SIG-M5 treated with dmso at 0.1 percent for 504 hours (cell line): ENCODE data around the gene RELL1.

Experiments used
- DNase-seq: peaks from one replicate; lab custom pipeline; 2025; ENCODE audit not compliant: unreplicated experiment; lab: John Stamatoyannopoulos, UW

The RELL1 gene

DNA sequence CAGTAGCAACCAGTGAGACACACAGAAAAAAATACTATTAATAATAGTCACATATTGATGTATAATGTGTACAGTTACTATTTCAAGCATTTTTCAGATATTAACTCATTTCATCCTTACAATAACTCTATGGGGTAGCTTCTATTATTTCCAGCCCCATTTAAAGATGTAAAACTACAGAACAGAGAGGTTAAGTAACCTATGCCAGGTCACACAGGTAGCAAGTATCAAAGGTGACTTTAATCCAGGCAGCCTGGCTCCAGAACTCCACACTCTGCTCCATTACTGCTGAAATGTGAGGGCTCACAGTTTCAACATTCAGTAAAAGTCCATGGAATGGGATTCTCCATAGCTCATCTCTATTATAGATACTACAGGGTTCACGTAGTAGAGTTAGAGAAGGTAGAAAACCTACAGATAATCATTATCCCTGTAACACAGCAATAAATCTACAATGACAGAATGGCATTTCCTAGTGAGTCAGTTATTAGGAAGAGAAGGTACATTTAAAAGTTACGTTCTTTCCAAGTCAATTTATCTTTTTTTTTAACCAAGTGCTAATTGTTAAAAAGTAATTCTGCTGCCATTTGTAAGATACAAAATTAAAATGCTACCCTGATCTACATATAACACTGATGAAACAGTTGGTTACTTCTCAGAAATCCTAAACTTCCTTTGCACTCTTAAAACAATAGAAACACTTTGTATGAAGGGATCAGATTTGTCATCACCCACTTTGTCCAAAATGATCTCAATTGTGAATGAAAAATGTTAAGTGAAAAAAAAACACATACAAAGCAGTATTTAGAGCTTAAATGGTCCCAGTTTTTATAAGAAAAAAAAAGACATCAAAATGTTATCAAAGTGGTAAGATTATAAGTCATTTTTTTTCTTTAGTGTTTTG is 18.7 kb downstream of the RELL1 start:
- no peak for DNase-seq

DNA sequence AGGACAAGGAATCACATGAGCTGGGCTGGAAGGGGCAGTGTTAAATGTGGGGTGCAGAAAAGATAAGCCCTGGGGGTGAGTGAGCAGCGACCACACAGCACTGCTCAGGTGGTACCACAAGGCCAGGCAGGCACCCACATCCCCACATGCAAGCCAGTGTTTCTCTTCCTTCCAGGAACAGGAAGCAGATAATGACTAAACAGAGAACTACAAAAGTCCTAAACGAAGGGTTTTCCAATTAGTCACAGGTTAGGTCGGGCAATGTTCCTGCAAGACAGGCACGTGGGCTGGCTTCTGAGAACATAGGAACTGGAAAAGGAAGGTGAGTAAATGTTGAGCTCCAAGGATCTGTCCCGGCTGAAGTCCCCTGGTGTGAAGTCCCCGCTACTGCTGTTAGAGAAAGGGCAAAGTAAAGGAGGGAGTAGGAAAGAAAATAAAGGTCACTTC is 19.5 kb downstream of the RELL1 start:
- no peak for DNase-seq

DNA sequence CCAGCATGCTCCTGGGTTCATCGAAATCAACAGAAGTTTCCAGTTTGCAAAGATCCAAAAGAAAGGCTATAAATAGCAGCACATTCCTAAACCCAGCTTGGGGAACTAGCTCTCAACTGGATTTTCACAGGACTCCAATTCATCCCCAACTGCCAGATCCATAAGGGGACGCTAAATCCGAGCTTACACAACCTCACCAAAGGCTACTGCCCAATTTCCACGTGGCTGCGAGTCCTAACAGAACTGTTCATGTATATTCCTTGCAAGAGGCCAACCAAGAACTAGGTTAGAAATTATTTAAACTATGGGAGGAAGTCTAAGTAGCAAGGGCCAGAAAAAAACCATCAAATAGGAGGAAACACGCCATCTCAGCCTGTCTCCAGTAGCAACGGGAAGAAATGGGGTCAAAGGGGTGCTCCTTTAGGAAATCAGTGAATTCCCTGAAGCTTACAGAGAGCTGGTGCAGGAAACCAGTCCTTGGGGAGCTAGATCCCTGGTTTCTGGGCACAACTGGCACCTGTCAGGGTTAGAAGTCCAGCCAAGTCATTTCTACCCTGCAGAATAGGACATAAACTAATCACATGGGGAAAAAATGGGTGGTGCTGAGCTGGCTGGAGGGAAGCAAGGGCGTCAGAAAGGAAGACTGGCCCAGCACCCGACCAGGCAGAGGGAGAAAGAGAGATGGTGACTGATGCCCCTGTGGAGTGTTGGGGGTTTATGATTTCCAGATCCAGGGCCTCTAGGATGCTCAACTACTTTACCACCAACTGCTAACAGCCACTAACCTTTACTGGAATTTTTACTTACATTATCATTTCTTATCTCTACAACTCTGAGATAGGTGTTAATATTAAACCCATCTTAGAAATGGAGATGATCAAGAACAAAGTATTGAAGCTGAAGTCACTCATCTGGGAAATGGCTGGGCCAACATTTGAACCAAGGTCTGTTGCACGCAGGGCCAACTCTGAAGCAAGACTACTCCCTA is 20.5 kb downstream of the RELL1 start:
- DNase-seq, result no peak

DNA sequence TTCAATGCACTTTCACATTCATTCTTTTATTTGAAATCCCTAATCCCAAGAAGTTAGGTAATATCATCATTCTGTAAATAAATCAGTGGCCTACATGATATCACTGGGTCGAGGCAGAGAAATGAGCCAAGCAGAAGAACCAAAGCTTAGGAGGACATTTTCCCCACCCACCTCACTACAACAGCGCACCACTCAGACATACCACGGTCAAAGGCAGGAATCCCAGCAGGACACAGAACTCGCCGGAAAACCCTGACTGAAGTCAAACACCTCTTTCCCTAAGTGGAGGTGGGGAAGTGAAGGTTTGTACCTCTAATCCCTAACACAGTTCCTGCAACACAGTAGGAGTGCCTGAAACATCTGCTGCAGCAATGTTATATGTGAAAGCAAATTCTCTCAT is 21.5 kb downstream of the RELL1 start:
- DNase-seq, result no peak

DNA sequence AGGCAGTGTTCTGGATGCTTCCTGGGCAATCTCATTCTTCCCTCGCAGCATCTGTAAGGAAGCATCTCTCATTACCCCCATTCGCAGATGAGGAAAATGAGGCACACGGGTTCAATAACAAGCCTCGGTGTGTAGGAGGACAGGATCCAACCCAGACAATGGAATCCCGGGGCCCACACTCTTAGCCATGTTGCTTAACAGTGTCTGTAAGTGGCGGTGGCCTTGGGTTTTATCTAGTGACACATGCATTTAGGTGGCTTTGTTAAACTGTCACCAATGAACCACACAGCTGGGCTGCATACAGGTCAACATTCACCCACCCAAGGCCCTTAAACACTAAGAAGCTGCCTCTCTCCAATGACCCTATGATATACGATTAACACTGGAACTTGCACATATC is 22.6 kb downstream of the RELL1 start:
- DNase-seq, result no peak

DNA sequence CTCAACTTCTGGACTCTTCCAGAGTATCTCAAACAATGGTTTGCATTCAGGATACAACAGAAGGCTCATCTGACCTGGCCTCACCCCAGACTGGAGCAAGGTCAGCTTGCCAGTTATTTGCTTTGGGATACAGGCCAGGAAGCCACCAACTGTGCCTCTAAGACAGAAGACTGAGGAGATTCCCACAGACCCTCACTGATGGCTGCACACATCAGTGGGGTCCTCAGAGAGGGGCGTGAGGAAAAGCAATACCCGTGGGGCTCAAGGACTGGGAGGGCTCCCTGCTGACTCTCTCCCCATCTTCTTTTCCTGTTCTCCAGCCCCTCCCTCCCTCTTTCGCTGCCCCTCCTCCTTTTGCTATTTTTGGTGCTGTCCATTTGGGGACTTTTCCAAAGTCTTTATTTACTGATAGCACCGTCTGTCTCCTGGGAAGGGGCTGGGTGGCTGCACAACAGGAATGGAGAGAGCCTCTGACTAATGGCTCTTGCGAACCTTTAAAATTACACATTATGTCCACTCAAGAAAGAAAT is 23.2 kb downstream of the RELL1 start:
- DNase-seq, result no peak

DNA sequence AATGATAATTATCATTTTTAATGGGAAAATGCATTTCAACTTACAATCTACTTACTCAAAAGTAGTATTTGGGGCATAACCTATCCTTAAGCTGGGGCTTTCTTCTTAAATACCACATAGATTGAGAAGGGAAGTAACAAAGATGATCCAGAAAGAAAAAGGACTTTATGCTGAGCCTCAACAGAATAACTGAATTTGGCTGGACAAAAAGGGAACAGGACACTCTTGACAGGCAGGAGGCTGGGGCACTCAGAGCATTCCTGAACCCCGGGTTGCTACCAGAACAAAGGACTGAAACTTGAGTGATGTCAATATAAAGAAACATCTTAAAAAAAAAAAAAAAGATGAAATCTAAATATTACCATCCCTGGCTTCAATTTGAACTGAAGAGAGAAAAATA is 23.9 kb downstream of the RELL1 start:
- DNase-seq, result no peak

DNA sequence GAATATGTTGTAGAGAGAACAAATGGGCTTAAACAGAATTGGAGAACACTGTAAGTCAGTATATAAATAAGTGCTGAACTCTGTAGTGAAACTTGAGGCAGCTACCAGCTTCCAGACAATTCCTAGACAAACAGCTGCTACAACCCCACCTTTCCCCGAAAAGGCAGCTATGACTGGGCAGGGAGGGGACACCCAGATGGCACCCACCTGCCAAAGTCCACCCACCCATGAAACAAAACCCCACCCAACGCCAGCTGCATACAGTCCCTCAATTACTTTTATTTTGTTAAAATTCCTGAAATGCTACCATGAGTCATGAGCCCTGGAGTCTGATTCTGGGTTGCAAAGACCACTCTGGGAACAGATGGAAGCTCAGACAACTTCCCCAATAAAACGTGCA is 24.4 kb downstream of the RELL1 start:
- no peak for DNase-seq

DNA sequence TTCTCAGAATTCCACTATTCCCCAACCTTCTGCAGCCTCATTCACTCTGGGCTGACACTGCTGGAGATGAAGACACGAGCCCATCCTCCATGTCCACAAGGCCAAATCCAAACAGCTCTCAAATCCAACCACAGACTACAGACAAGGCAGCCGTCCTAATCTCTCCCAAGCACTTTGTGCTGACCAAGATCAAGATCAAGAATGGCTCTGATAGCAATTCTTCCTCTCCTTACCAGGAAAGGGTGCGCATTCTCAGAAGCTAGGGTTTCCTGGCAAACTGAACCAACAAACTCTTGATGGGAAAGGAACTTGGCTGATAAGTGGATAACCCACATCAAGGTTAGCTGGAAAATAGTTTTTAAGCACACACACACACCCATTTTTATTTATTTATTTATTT is 26.5 kb downstream of the RELL1 start:
- no peak for DNase-seq

DNA sequence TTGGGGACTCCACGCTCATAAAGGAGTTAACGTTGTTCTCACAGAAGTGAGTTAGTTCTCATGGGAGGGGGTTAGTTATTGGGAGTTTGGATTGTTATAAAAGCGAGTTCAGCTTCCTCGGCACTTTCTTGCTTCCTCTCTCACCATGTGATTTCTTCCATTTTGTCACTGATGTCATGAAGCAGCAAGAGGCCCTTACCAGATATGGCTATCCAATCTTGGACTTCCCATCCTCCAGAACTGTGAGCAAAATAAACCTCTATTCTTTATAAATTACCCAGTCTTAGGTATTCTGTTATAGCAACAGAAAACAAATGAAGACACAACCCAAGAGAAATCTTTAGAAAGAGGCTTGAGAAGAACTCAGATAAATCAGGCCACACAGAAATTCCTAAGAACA is 29.5 kb downstream of the RELL1 start:
- no peak for DNase-seq

DNA sequence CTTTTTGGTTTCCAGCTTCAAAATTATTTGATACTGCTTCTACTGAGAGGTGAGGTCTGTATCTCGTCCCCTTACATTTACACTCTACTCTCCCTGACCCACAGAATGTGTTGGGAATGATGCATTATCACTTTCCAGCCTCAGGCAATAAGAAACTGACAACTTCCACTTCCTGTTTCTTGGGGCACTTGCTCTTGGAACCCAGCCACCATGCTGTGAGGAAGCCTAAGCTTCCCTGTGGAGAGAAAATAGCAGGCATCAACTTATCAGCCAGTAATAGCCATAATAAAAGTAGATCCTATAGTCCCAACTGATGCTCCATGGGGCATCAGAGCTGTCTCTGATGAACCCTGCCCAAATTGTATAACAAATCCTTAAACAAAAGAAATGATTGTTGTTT is 32.6 kb downstream of the RELL1 start:
- DNase-seq, result peak; percentile 10

DNA sequence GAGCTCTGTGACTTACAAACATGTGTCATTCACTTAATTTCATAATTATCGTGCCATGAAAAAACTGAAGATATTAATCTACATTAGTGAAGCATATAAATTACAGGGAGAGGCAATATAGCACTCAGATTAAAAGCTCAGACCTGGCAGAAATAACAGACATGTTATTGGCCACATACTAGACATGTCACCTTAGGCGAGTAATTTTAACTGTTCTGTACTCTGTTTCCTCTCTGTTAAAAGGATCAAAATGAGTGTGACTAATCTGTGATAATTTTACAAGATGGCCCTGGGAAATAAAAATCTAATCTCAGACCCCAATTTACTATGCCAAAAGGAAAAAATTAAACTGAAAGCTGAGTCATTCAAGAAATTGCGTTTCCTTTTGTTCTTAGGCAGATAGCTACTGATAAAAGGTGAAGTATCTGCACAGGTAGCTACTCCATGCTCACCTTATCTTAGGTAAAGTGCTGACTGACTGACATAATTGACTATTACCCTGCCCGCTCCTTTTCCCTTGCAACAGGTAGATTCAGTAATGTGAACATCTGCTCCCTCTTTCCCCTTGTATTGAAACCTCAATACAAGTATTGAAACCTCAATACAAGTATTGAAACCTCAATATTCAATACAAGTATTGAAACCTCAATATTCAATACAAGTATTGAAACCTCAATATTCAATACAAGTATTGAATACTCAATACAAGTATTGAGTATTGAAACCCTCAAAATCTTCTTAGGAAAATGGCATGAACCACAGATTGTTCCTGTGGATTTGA is 33.2 kb downstream of the RELL1 start:
- no peak for DNase-seq

DNA sequence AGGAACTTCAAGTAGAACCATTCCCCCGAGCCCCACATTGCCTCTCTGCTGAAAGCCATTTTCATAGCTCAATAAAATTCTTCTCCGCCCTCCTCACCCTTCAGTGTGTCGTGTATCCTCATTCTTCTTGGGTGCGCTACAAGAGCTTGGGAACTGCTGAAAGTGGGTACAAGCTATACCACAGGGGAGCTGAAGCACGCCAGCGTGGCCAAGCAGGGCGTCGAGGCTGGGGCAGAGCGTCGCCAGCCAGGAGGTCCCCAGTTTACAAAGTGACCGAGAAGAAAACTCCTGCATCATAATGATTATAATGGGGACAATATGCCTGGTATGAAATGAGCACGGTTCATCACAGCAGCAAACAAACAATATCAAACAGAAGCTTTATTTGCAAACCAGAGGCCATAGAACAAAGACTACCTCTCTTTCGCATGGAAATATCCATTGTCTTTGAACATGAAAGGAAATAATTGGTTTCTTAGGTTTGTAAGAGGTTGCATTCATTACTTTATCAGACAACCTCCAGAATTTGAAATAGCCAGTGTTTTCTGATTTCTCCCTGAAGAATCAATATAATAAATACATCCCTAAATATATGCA is 34.3 kb downstream of the RELL1 start:
- DNase-seq, result no peak

DNA sequence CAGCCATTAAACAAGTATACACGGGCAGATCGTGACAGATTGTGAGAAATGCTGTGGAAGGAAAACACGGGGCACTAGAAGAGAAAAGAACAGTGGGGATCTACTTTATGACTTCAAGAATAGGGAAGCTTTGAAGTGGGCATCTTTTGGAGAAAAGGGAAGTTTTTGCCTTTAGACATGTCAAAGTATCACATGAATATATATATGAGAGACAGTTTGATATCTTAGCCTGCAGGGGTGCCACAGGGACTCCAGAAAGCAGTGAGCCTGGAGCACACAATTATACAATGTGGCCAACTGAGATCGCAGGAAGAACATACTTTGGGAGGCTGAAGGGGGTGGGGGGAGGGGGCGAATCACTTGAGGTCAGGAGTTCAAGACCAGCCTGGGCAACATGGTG is 35.7 kb downstream of the RELL1 start:
- DNase-seq, result no peak

DNA sequence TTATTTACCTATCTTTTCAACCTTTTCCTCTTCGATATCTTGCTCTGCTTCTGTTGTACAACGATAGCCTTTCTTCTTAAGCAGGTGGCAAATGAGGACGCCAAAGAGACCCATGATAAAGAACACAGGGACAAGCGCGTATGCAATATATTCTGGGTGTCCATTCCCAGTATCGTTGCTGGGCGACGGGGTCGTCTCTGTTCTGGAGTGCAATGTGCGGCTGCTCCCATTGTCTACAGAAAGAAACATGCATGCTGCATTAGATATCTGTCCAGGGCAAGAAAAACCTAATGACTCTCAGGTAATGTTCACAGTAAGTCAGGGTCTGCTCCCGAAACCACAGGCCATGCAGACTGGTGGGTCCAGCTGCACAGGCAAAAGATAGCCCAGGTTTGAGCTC is 36.9 kb downstream of the RELL1 start:
- DNase-seq, result no peak

DNA sequence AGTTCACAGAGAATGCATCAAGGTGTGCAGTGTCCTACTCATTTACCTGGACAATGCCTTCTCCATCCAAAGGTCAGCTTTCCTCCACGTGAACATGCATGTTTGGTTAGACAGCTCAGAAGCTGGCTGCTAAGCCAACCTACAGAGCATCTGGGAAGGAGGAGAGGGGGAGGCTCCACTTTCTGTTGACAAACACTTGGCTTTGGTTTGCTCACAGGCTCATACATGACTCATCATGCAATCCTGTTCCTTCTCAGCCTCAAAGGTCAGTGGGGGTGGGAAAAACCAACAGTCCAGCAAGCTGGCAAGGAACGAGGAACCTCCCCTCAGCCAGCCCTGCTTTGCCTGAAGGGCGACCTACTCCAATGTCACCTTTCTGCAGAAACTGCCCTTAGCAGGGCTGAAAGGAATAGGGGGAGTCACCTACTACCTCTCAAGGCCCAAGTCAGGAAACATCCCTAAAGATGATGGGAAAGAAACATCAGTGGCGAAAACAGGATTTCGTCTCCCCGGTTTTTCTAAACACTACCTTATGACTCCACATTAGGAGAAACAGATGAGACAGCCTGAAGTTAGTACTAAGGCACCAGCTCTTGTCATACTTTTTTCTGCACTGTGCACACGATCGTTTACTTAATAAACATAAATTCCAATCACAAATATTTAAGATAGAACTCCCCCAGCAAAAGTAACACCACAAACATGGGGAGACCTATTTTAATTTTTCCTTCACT is 37.9 kb downstream of the RELL1 start:
- DNase-seq, result peak; percentile 64

DNA sequence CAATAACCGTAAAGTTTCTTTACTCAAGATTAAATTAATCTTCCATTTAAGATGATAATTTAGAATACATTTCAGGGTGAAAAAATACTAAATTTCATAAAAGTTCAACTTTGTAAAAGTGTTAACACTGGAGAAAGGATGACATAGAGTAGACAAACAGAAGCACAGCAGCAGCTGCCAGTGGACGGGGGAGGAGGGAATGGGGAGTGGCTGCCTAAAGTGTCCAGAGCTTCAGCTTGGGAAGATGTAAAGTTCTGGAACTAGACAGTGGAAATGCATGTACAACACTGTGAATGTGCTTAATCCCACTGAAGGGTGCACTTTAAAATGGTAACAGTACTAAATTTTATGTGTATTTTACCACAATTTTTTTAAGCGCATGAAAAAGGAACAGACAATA is 39.9 kb downstream of the RELL1 start:
- DNase-seq, result no peak

DNA sequence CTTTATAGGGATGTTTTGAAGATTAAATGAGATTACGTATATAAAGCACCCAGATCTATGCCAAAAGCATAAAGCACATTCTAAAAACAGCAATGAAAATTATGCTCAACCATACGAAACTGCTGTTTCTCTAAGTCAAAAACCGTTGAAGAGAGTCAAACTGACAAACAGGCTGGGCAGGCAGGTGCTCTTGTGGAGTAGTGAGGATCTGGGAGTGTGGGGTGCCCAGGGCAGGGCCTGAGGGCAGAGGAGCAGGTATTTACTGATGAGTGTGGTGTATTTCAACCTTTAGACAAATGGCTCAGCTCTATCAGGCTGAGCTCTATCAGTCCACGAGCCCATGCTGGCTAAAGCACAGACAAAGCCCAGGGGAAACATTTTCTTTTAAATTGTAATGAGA is 40.4 kb downstream of the RELL1 start:
- no peak for DNase-seq

DNA sequence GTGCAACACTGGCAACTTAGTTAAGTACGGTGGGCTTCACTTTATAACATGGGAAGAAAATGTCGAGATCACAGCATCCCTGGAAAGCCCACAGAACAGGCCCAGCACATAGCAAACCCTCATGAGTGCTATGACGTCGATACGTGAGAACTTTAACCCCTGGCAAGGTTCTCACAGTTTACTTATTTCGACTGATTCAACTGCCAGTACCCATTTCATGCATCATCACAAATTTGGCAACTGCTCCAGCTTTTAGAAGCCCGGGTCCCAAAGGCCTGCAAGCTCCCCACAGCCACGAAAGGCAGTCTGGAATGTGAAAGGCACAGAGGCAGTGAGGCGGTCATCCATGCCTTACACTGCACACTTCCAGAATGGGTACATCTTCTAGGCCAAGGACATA is 41.2 kb downstream of the RELL1 start:
- no peak for DNase-seq
